GM04504 (cell line): Measurements from ENCODE around the gene WDPCP.
"Not testable (repeated sequence)": the region's sequence is repeated elsewhere in the genome, so short reads cannot be mapped to it uniquely, and the experiment has no call there.

Source experiments
- DNase-seq: peaks from one replicate; pipeline ENCODE4 v3.0.0-alpha.2; 2012; ENCODE audit warnings: low read depth

The WDPCP gene

GRCh38 chr2:63357722-63358121 lies 230.6 kb downstream of the WDPCP start:
- DNase-seq, result not testable (repeated sequence)

GRCh38 chr2:63347361-63347760 lies 240.9 kb downstream of the WDPCP start:
- DNase-seq, result no peak

DNA sequence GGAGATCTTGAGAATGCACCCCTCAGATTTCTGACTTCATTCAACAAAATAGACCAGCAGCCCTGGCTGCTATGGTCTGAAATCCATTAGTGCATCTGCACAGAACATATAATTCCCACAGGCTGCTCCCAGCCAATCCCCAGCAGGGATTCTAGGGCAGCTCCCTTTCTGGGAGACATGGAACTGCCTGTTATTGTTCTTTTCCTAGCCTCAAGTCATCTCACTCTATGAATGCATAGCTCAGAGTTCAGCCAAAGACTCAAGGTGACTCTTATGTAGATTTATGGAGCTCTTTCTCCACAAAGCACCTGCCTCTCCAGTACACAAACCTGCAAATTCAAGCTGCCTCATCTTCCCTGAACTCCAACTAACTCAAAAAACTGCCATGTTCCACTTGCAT lies 241.9 kb downstream of the WDPCP start:
- no peak for DNase-seq

DNA sequence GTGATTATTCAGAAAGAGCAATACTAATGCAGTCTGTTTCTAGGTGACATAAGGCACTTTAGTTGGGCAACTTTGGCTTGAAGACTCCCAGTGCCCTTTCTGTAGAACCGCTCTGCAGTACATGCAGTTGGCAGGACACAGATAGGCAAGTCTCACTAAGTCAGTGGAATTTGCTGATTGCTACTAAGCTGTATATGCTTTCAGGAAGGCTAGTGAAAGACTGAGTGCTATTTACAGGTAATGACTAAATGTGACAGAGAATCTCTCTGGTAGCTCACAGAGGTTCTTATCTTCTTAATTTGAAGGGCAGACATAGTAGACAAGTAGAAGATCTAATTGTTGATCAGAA lies 243.0 kb downstream of the WDPCP start:
- no peak for DNase-seq

DNA sequence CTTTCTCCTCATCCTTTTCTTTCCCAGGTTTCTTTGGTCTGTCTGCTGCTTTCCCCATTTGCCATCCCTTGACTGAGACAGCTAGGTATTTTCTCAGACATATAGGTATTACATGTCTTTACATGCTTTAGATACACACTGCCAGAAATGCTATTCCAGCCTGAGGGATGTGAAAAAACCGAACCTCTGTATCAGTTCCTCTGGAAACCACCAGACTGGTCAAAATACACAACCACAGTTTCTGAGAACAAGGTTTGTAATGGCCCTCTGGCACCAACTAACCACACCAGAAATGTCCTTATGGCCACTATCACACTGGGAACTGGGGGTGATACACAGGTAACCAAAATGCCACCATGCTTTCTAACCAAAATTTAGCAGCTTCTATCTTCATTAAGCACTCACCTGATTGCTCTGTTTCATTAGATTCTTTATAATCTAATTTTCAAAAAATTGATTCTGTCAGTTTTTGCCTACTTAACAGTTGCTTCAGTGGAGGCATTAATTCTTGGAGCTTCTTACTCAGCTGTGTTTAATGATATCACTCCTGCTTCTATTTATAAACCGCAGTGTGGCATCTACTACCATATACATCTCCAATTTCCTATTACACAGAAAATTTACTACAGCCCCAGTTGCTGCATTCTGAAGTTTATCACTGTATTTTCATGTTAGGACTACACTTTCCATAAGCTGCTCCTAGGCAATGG lies 243.5 kb downstream of the WDPCP start:
- DNase-seq, result no peak

DNA sequence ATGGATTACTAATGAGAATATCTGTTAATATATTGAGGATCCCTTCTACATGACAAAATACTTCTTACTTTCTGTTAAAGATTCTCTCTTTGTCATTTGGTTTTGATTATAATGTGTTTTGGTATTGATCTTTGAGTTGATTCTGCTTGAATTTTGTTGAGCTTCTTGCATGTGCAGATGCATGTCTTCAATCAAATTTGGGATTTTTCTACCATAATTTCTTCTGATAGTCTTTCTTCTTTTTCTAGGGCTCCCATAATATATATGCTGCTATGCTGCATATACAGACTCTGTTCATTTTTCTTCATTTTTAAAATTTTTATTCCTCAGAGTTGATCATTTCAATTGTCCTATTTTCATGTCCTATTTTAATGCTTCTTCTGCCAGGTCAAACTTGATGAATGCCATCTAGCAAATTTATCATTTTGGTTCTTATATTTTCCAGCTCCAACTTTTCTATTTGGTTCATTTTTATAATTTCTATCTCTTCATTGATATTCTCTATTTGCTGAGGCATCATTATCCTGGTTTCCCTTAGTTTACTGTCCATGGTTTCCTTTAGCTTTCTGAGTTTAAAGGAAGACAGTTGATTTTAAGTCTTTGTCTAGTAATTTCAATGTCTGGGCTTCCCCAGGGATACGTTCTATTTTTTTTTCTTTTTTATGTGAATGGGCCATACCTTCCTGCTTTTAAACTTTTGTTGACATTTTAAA lies 244.7 kb downstream of the WDPCP start:
- DNase-seq, result no peak

DNA sequence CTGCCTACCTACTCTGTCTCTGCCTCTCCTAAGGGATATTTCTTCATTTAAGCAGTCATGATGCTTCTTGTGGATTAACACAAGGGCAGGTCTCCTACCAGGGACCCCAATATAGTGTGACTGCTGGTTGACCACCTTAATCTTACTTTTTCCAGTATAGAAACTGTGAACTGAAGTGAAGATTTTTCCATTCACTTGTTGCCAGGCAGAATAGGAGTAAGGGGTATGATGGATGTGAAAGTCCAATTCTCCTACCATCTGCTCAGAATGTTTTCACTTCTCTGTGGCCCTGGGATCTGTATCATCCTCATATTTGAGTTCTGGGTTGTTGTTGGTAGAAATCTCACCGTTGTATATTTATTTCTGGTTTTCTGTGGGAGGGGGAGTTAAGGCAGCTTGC lies 247.8 kb downstream of the WDPCP start:
- DNase-seq, result no peak

DNA sequence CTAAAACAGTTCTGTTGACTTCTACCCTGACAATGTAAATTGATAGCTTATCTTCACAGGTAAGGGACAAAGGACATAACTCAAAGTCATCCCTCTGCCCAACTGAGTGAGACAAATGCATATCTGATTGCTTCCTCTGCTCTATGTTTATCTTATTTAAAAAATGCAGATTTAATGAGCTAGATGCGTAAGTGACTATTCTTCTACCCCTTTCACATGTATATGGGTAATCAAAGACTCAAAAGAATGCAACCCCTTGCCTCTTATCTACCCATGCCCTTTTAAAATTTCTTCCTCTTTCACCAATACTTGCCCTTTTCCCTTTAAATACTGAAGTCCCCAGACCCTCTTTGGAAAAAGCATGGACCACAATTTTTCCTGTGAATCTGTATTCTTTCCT lies 253.4 kb downstream of the WDPCP start:
- DNase-seq, result no peak

- no peak for DNase-seq
Observed at GRCh38 chr2:63326473-63326872, 261.8 kb downstream of the WDPCP start.

DNA sequence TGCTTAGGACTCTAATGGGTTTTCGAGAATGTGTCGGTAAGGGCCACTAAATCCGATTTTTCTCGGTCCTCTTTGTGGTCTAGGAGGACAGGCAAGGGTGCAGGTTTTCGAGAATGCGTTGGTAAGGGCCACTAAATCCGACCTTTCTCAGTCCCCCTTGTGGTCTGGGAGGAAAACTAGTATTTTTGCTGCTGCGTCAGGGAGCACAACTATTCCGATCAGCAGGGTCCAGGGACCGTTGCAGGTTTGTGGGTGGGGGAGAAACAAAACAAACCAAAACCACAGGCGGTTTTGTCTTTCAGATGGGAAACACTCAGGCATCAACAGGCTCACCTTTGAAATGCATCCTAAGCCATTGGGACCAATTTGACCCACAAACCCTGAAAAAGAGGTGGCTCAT lies 264.6 kb downstream of the WDPCP start:
- not testable (repeated sequence) for DNase-seq

DNA sequence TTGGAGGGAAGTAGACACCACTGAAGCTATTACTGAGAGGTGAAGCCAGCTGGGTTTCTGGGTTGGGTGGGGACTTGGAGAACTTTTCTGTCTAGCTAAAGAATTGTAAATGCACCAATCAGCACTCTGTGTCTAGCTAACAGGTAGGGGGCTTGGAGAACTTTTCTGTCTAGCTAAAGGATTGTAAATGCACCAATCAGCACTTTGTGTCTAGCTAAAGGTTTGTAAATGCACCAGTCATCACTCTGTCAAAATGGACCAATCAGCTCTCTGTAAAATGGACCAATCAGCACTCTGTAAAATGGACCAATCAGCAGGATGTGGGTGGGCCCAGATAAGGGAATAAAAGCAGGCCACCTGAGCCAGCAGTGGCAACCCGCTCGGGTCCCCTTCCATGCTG lies 266.3 kb downstream of the WDPCP start:
- not testable (repeated sequence) for DNase-seq

GRCh38 chr2:63320669-63321068 lies 267.6 kb downstream of the WDPCP start:
- DNase-seq, result no peak

DNA sequence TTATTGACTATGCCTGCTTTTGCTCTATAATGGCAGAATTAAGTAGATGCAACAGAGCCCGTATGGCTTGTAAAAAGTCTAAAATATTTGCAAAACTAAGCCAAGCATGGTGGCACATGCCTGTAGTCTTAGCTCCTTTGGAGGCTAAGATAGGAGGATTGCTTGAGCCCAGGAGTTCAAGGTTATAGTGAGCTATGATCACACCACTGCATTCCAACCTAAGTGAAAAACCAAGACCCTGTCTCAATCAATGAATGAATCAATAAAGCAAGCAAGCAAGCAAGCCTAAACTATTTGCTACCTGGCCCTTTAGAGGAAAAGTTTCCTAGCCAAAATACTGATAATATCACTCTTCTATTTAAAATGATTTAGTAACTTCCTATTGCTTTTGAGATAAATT lies 277.7 kb downstream of the WDPCP start:
- DNase-seq, result no peak

DNA sequence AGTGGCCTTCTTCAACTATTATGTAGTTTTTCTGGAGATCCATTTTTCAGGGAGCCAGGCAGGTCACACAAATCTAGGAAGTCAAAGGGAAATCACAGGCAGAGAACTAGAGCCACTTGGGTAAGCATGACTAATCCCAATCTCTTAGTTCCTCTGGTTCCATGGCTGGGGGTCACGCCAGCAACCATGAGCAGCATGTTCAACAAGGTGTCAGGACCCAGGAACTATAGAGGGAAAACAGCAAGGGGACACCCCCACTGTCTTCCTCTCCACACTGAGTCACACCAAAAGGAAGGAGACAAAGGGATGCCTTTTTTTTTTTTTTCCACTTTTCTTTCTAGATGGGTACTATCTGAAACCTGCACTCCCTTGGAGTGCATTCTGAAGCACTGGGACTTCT lies 286.8 kb downstream of the WDPCP start:
- no peak for DNase-seq

DNA sequence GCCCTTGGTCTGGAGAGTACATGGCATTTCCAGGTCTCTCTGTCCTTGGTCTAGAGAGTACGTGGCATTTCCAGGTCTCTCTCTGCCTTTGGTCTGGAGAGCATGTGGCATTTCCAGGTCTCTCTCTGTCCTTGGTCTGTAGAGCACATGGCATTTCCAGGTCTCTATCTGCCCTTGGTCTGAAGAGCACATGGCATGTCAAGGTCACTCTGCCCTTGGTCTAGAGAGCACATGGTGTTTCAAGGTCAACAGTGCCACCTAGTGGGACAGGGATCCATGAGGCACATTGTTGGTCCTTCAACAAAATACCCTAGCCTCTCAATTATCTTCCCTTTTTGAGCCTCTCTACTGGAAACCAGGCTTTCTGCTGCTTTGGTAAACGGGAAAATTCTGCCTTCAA lies 287.4 kb downstream of the WDPCP start:
- no peak for DNase-seq

- no peak for DNase-seq
Observed at GRCh38 chr2:63287956-63288355, 300.3 kb downstream of the WDPCP start.

GRCh38 chr2:63286520-63286919 lies 301.8 kb downstream of the WDPCP start:
- DNase-seq, result not testable (repeated sequence)

GRCh38 chr2:63283273-63283672 lies 305.0 kb downstream of the WDPCP start:
- no peak for DNase-seq

GRCh38 chr2:63272560-63272959 lies 315.7 kb downstream of the WDPCP start:
- DNase-seq, result no peak

GRCh38 chr2:63270717-63271116 lies 317.6 kb downstream of the WDPCP start:
- DNase-seq, result no peak

GRCh38 chr2:63268946-63269345 lies 319.3 kb downstream of the WDPCP start:
- no peak for DNase-seq

DNA sequence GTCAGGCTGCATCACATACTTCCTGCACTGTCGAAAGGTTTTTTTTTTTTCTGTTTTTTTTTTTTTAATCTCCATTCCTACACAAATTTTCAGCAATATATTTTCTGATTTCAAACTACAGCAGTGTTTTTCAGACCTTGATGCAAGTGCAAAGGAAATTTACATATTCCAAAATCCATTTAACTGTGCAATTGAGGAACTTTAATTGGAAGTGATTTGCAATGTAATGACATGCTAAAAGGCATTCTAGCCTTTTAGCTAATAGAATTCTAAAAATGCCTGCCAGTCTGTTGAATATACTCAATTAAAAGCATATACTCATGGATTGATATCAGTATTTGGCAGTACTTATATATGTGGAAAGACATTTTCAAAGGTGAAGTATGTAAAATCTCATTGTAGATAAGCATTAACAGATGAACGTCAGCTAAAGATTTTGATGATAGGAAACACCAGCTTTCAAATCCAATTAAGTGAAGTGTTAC lies 327.1 kb downstream of the WDPCP start:
- DNase-seq, result no peak

- no peak for DNase-seq
Observed at GRCh38 chr2:63257473-63257872, 330.8 kb downstream of the WDPCP start.

DNA sequence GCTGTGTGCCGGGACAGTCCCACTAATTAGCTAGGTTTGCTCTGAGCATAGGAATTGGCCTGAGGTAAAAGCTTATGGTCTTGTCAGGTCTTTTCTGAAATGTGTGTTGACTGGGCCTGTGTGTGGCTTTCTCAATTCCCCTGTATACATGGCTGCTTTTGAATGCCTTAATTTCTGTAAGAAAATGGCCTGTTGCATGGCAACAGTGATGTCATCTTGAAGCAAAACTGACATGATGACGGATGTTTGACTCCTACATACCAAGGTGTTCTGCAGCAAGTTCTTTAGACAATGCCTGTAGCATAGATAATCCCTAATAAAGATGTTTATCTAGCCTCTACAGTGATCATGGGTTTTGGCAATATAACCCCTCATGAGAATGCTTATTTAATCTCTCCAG lies 339.1 kb downstream of the WDPCP start:
- DNase-seq, result no peak
